Posterior cingulate gyrus (tissue), 11 donors: Measurements from ENCODE around the gene SZT2.

ENCODE experiments used
- DNase-seq, 10 donors: peaks; one replicate each; pipeline versions ENCODE4 v3.0.0 to v3.0.0-alpha.2; 2020 to 2021; ENCODE audit warnings: mixed read lengths in 3 of 10
- intact Hi-C: fragments of 100-400 bp; cut with DNase I; formaldehyde crosslinking; loops from one replicate; pipeline ENCODE4 v1.15.1; 2023

SZT2 gene

DNA sequence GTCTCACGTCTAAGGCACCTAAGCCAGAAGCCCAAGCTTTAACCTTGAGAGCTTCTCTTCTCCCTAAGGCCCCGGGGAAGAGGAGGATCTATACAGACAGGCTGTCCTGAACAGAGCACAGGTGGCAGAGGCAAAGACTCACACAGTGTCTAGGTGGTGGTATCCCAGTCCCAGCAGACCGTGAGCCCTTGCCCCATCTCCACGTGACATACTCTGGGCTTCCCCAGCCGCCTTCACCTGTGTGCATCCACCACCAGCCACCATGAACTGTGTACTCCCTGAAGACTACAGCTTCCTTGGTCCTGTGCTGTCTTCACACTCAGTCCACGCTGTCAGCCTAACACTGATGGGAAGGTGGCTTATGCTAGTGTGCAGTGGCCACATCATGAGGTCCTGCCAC lies 31.7 kb downstream of the SZT2 start:
- intact Hi-C loops = no loop called here
- DNase-seq = peak in 1 of 10 donors; percentile 5

GRCh38 chr1:43421976-43422750 lies 32.5 kb downstream of the SZT2 start:
- peak in 1 of 10 donors; percentile 30 for DNase-seq
- intact Hi-C loops = no loop called here

- intact Hi-C loops = no loop called here
- peak in 1 of 10 donors; percentile 42 for DNase-seq
Observed at GRCh38 chr1:43422995-43423671, 33.4 kb downstream of the SZT2 start.

DNA sequence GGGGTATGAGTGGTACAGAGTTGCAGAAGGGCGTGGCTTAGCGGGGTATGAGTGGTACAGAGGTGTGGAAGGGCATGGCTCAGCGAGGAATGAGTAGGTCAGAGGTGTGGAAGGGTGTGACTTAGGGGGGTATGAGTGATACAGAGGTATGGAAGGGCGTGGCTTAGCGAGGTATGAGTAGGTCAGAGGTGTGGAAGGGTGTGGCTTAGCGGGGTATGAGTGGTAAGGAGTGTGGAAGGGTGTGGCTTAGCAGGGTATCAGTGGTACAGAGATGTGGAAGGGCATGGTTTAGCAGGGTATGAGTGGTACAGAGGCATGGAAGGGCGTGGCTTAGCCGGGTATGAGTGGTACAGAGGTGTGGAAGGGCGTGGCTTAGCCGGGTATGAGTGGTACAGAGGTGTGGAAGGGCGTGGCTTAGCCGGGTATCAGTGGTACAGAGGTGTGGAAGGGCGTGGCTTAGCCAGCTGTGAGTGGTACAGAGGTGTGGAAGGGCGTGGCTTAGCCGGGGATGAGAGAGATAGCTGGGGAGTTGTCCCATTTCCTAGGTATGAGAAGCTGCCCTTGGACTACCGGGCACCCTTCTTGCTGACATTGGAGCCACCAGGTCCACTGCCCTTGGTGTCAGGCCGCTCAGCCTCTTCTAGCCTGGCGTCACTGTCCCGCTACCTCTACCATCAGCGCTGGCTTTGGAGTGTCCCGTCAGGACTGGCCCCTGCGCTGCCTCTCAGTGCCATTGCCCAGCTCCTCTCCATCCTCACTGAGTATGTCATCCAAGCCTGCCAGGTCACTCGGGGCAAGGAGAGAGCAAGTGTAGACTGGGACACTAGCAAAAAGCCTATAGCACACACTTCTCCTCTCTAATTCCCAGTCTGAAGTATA lies 34.2 kb downstream of the SZT2 start:
- peak in 1 of 10 donors; percentile 53 for DNase-seq
- intact Hi-C loops = no loop called here

GRCh38 chr1:43425045-43425444 lies 35.3 kb downstream of the SZT2 start:
- intact Hi-C loops = no loop called here
- DNase-seq = no peak

- DNase-seq = peak in 1 of 10 donors; percentile 33
- intact Hi-C loops = no loop called here
Observed at GRCh38 chr1:43426221-43426620, 36.5 kb downstream of the SZT2 start.

GRCh38 chr1:43427524-43427923 lies 37.8 kb downstream of the SZT2 start:
- peak in 1 of 10 donors; percentile 63 for DNase-seq

DNA sequence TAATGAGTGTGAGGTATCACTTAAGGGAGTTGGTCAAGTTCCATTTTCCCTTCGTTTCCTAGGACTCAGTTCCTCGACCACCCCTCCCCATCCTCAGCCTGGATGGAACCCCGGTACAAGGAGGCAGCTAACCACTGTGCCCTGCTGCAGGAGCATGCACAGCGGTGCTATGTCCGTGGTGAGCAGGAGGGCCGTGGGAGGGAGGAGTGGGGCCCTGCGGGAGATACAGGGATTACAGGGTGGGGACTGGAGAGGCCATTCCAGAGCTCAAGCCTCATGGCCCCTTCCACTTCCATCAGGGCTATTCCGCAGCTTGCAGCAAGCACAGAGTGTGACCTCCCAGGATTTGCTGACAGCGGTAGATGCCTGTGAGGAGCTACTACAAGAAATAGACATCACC lies 38.2 kb downstream of the SZT2 start:
- intact Hi-C loops = no loop called here
- peak in 1 of 10 donors; percentile 20 for DNase-seq

More at GRCh38 chr1:43427524-43427923, 37.8 kb downstream of the SZT2 start:
- intact Hi-C loops = no loop called here

- peak in 2 of 10 donors; percentile 43 to 58 for DNase-seq
- intact Hi-C loops = no loop called here
Observed at GRCh38 chr1:43430831-43431230, 41.1 kb downstream of the SZT2 start.

DNA sequence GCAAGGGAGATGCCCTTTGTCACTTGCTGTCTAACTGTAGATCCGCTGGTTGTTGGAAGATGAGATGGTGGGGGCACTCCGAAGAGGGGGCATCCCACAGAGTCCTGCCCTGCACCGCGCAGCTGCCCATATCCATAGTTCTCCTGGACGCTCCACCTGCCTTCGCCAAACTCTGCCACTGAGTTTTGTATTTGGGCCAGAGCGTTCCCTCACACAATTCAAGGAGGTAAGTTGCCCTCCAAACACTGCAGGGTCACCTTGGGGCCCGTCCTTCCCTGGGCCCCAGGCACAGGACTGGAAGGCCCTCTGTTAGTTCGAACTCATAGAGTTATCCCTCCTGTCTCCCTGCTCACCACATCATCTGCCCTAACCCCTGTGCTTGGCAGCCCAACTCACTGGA lies 42.0 kb downstream of the SZT2 start:
- intact Hi-C loops = no loop called here
- DNase-seq = peak in 2 of 10 donors; percentile 37 to 47

GRCh38 chr1:43432171-43432860 lies 42.6 kb downstream of the SZT2 start:
- peak in 1 of 10 donors; percentile 59 for DNase-seq
- intact Hi-C loops = no loop called here

- DNase-seq = no peak
- intact Hi-C loops = no loop called here
Observed at GRCh38 chr1:43432907-43433306, 43.2 kb downstream of the SZT2 start.

GRCh38 chr1:43434256-43434655 lies 44.6 kb downstream of the SZT2 start:
- peak in 1 of 10 donors; percentile 52 for DNase-seq
- intact Hi-C loops = no loop called here

DNA sequence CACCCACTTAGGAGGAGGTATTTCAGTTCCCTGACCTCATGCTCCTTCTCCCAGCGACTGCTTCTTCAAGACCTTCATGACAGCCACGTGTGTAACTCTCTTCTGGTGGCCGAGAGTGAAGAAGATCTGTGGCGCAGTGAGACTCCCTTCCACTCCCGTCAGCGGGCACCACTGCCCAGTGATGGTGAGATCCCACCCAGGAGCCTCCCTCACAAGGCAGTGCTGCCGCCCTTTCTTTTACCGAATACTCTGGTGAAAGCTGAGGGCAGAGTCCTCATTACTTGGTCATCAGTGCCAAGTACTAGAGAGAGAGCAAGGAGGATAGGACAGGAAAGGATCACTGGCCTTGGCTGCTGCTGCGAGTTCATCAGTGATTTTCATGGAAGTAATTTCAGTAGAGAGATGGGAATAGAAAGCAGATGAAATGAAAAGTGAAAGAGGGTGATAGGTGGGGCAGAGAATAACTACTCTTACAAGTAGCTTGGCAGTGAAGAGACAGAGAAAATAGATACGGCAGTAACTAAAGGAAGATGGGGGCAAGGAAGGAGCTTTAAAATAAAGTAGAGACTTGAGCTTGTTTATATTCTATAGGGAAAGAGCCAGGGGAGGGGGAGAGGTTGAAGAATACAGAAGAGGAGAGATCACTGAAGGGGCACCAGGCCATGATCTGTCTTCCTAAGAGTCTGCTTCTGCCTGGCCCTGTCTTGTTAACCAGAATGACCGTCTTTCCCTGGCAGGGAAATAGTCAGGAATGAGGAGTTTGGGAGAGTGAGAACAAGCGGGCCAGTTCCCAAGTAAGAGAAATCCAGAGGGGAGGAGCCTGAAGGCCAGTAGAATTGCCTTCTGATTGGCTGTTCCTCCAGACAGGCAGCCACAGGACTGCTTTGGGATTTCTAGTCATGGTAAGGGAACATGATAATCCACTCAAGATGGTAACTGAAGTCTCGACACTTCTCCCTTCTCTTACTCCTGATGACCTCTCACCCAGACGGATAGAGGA lies 45.7 kb downstream of the SZT2 start:
- intact Hi-C loops = no loop called here
- DNase-seq = peak in 1 of 10 donors; percentile 38

DNA sequence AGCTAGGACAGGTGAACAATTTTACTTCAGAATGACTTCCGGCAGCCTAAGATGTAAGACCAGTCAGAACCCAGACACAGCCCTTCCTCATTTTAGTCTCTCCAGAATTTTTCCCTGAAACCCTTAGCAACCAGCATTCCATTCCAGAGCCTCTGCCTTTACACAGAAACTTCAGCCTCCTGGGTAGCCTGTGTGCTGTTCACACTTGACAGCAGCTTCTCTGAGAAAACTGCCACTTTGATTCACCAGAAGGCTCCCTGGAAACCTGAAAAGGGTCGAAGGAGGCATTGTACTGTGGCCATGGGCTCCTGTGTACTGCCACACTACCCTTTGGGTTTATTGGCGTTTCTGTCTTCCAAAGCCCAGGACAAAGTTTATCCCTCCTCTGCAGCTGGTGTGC lies 46.7 kb downstream of the SZT2 start:
- peak in 1 of 10 donors; percentile 20 for DNase-seq
- intact Hi-C loops = no loop called here

DNA sequence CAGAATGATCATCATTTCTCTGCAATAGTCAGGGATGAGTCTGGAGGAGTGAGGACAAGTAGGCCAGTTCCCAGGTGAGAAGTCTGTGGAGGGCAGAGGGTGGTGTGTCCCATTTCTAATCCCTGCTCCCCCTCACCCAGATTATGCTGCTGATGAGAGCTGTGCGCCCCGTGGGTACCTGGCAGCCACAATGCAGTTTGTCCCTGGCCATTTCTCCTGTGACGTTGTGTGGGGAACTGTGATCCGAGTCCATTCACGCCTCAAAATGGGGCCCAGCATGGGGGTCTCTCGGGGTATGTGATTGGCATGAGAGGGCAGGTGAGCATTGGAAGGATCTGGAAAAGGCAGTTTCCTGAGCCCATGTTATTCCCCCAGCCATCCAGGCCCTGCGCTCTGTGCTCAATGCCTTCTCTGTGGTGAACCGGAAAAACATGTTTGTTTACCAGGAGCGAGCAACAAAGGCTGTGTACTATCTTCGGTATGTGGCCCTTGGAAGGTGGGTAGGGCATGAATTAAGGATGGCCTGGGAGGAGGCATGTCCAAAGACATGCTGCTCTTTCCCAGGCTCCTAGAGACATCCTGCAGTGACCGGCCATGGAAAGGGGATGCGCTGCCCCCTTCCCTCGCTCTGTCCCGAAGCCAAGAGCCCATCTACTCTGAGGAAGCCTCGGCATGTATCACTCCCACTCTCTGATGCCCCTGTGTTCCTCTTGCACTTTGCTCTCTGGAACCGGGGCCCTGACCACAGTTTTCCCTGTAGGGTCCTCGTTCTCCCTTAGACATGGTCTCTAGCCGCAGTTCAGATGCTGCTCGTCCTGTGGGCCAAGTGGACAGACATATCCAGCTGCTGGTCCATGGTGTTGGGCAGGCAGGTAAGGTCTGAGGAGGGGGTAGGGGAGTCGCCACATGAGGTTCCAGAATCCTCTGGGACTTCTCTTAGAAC lies 47.6 kb downstream of the SZT2 start:
- intact Hi-C loops = no loop called here
- peak in 1 of 10 donors; percentile 33 for DNase-seq

DNA sequence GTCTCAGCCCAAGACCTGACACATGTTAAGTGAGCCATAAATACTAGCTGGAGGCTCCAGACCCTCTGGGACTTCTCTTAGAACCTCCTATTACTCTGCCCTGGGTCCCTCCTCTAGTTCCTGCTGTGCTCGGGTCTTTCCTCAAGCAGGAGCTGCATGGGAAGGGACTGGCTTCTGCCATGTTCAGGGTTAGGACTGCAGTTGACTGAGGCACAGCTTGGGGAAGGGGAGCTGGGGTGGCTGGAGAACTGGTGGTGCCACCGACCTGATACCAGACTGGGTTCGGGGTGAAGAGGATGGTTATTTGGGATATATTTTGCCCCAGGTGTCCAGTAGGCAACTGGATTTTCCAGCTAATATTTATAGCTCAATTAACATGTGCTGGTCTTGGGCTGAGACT lies 48.3 kb downstream of the SZT2 start:
- peak in 1 of 10 donors; percentile 21 for DNase-seq
- intact Hi-C loops = no loop called here

DNA sequence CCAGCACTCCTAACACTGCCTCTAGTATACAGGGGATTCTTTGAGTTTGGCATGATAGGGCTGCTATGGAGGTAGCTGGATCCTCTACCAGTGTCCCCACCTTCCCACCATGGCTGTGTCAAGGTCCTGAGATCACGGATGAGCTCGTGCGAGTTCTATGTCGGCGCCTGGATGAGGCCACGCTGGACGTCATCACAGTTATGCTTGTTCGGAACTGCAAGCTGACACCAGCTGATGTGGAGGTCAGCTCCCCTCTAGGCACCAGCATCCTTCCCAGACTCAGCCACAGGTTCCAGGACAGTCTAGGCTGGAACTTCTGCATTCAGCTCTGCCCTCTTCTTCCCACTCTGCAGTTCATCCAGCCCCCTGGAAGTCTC lies 48.9 kb downstream of the SZT2 start:
- intact Hi-C loops = no loop called here
- DNase-seq = peak in 1 of 10 donors; percentile 27
